GM19238 (cell line): ENCODE data around the gene EIF4G3.

Experiments used
- DNase-seq: peaks from one replicate; pipeline ENCODE4 v3.0.0; 2011; ENCODE audit warnings: low spot score; ENCODE audit not compliant: insufficient read length

The EIF4G3 gene

GRCh38 chr1:20767271-20767670 lies 409.4 kb downstream of the EIF4G3 start:
- DNase-seq = no peak

- no peak for DNase-seq
Observed at GRCh38 chr1:20763417-20763816, 413.3 kb downstream of the EIF4G3 start.

GRCh38 chr1:20760322-20760721 lies 416.4 kb downstream of the EIF4G3 start:
- DNase-seq = no peak
